NCI-H128 (cell line): ENCODE measurements around the gene EFEMP1.
"Not testable (repeated sequence)": the region's sequence is repeated elsewhere in the genome, so short reads cannot be mapped to it uniquely, and the experiment has no call there.

ENCODE experiments used
- DNase-seq: peaks from one replicate; lab custom pipeline; 2025; ENCODE audit not compliant: unreplicated experiment; lab: John Stamatoyannopoulos, UW

The EFEMP1 gene

GRCh38 chr2:55837073-55837472 lies 86.5 kb downstream of the EFEMP1 start:
- no peak for DNase-seq

GRCh38 chr2:55831671-55832410 lies 91.7 kb downstream of the EFEMP1 start:
- DNase-seq: not testable (repeated sequence)

- DNase-seq: no peak
Measured at GRCh38 chr2:55827855-55828254, 95.7 kb downstream of the EFEMP1 start.

- DNase-seq: not testable (repeated sequence)
Measured at GRCh38 chr2:55827428-55827827, 96.2 kb downstream of the EFEMP1 start.

GRCh38 chr2:55826246-55826645 lies 97.3 kb downstream of the EFEMP1 start:
- DNase-seq: no peak

- DNase-seq: no peak
Measured at GRCh38 chr2:55824551-55825096, 99.0 kb downstream of the EFEMP1 start.
